HG03280 (cell line): Measurements from ENCODE around the gene TLX2.

Source experiments
- ATAC-seq: cut with Tn5 transposase; IDR thresholded peaks from one replicate; pipeline ENCODE4 v1.9.1; 2021; ENCODE audit warnings: mild to moderate bottlenecking, moderate library complexity; ENCODE audit not compliant: unreplicated experiment

Gene TLX2

DNA sequence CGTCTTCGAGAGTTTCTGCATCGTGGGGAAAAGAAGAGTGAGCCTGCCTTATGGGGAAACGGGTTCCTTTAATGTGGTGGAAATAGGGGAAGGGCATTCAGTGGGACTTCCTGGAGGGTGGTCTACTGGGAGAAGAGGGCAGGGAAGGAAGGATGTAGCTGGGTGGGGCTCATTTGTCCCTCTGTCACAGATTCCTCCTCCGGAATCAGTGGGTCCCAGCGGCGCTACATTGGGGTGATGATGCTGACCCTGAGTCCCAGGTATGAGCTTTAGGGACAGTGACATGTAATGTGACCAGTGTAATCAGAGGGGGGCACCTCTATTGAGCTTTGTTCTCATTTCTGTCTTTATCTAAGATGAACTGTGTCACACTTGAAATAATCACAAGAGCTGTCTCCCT lies 17.4 kb downstream of the TLX2 start:
- ATAC-seq, result no peak

- ATAC-seq, result no peak
These were observed 18.0 kb downstream of the TLX2 start for GRCh38 chr2:74532222-74532621.

DNA sequence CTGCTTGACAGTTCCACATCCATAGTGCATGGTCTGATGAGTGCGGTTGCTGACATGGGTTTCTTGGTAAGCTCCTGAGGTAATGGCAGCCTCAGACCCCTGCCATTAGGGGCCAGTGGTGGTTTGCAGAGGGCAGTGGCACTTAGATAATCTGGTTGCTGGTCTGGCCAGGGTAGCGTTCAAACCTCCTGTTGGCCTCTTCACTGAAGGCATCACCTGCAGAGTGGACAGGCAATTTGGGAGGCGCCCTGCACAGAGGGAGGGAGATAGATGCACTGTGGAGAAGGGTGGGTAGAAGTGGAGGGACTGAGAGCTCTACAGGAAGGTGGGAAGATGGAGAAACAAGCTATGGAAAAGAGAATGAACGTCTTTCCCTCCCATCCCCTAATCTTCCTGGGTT lies 19.2 kb downstream of the TLX2 start:
- ATAC-seq, result no peak

DNA sequence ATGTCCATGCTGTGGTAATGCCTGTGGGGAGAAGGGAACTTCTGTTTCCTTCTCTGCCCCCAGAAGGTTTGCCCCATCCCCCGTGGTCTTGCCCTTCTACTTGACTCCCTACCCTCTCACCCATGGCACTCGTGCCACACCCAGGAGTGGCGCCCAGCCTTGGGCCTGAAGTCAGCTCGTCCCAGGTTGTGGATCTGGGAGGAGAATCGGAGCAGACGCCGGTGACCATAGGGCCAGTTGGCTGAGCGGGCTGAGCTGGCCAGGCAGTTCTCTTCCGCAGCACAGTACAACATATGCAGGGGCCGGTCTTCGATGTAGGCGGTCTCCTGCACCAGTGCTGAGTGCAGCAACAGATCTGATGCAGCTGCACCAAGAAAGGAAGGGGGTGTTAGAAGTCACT lies 20.2 kb downstream of the TLX2 start:
- ATAC-seq, result no peak

DNA sequence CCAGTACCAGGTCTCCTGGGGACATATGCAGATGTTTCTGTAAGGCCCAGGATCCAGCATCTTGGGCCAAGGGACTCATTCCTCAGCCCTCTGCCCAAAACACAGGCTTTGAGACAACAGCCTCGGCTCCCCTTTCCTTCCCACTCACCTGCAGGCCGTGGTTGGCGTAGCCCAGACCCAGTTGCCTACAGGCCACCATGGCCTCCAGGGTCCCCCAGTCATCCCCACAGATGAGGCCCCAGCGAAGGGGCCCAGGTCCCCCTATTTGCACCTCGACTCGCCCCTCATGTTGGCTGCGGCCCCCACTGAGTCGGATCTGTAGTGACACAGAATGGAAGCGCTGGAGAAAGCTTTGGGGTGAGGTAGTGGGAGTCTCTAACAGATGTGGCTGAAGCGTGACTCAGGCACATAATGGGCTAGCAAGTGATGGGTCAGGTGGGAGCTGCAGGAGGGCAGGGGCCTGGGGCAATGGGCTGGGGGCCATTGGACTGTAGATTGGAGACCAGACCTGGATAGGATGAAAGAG lies 21.3 kb downstream of the TLX2 start:
- ATAC-seq, result no peak

DNA sequence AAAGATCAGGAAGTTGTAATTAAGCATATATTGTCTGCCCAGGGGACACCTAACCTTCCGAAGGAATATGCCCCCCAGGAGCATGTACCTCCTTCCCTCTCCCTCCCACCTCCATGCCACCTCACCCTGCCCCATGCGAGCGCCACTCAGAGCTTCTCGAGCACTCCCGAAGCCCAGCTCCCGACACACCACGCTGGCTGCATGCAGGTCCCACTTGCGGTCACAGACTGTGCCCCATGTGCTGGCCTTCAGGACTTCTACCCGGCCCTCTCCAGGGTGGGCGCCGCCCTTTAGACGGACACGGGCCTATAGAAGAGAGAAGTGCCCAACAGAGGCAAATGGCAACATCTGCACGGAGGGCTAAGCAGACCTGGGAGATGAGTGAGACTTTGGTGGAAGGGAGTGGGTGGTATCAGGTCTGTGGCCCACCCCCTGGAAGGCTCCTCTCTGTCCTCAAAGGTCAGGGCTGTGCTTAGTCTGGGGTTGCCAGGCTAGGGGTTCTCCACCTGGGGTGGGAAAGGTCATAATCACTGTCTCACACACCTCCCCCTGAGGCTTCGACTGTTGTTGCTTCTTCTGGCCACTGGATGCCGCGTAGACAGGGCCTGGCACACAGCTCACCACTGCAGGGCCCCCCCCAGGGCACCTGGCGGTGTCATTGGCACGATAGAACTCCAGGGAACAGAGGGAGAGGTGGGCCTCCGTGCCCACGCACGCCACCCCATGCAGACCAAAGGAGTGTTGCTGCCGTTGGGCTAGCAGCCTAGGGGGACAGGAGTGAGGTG lies 22.1 kb downstream of the TLX2 start:
- ATAC-seq, result no peak

DNA sequence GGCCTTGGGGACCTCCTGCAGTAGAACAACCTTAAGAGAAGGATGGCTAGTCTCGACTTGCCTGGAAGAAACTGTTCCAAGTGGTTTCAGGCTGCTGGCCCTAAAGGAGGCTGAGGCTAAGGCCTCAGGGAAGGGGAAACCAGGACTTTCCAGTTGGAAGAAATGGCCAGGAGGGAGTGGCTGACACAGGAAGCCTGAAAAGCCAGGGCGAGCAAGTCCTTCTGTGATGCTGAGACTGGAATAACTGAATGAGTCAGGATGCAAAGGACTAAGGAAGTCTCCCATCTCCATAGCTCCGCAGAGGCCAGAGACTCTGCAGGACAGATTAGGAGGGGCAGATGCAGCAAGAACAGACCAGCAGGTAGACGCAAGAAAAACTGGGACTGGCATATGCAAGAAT lies 22.9 kb downstream of the TLX2 start:
- ATAC-seq, result no peak

DNA sequence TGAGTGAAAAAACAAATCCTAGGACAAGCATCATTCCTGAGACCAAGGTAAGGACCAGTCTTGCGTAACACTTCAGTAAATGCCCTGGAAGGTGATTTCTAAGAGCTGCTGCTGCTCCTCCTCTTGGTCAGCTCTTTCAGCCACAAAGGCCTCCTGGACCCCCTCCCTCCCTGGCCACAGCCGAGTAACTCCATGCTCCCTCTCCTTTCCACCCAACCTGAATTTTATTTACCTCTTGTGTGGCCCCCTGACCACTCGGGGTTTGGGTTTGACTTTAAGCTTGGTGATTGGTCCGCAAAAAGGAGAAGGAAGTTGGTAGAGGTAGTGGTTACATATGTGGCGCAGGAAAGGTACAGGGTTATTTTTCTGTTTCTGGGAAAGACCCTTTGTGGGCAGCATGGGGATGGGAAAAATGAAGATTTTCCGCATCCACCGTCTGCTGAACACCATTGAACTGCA lies 24.7 kb downstream of the TLX2 start:
- no peak for ATAC-seq

GRCh38 chr2:74540291-74540690 lies 26.0 kb downstream of the TLX2 start:
- ATAC-seq, result no peak

DNA sequence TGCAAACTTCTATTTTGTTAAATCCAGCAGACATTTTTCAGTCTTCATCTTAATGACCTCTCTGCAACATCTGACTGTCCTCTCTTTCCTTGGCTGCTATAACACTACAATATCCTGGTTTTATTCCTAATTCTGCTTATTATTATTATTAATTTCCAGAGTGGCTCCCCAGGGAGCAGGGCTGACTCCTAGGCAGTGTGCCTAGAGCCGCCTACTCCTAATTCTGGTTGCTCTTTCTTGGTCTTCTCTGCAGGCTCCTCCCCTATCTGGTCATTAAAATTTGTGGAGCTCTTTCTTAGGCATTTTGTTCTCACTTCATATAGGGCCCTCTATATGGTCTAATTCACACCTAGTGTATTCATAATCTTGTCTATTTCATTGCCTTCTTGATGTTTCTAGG lies 28.7 kb downstream of the TLX2 start:
- ATAC-seq, result no peak

GRCh38 chr2:74544634-74545033 lies 30.4 kb downstream of the TLX2 start:
- no peak for ATAC-seq

DNA sequence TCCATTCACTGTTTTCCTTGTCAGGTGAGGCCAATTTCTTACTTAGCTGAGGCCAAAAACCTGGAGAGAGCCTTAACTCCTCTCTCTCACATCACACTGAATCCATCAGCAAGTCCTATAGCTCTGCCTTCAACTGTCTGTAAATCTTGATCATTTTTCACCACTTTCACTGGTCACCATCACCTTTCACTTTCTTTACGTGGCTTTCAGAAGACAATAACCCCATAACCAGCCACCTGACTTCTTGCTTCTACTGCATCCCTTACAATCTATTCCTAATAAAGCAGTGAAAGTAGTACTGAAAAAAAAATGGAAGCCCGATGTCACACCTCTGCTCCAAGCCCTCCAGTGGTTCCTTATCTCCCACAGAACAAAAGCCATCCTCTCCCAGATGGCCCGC lies 31.8 kb downstream of the TLX2 start:
- ATAC-seq, result no peak

- no peak for ATAC-seq
These were observed 34.1 kb downstream of the TLX2 start for GRCh38 chr2:74548285-74548899.

DNA sequence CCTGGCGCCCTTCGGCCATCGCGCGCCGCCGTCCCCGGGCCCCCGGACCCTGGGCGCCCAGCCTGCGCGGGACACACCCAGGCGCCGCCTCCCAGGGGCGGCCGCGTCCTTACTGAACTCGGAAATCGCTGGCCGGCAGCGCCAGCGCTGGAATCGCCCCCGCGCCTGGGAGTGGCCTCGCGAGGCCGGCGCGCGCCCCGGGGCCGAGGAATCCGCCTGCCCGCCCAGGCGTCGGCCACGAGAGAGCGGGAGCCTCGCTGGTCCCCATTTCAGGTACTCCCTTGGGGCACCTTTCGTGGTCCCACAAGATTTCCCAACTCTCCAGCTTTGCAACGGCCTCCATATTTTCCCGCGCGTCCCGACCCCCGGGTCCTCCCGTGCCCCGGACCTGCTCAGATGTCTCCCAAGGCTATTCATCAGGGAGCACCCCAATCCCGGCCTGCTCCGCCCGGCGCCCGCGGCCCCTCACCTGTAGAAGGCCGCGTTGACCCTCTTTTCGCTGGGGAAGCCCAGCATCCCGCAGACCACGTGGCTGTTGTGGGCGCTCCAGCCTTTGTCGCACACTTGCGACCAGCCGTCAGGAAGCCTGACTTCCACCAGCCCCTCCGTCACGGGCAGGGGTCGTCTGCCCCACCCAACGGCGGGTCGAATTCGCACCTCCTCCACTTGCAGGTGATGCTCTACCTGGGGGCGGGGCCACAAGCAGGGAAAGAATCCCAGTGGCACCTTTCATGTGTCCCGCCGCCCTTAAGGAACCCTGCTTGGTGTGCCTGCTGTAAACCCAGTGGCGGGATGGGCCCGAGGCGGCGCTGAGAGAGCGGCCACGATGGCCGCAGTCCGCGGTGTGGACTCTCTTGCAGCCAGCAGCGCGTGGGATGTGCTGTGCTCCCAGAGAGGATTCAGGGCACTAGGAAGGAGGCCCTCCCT lies 34.9 kb downstream of the TLX2 start:
- ATAC-seq, result no peak

DNA sequence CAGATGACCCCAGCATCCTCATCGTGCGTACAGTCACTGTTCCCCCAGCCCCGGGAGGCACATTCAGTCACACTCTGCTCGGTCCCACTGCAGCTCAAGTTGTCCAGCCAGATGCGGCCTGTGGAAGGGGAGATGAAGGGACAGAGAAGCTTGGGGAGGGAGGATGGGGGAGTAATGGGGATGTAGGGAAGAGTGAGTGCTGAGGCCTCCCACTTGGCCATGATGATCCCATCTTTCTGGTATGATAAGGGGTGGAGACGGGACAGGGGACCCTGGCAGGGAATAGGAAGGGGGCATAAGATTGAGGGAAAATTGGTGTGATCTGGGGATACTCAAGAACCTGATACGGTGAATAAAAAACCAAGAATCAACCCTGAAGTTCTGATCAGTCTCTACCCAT lies 36.0 kb downstream of the TLX2 start:
- no peak for ATAC-seq

- ATAC-seq, result no peak
These were observed 37.3 kb downstream of the TLX2 start for GRCh38 chr2:74551530-74551929.

GRCh38 chr2:74551942-74552913 lies 38.0 kb downstream of the TLX2 start:
- no peak for ATAC-seq

GRCh38 chr2:74552914-74553811 lies 38.9 kb downstream of the TLX2 start:
- ATAC-seq, result no peak
